ENCODE measurements around the gene TP73. TPM values are rescaled to one million over a fixed set of nuclear protein-coding genes. Genes with fewer than 3 reads are reported as not detected.

Gene TP73
- total and polyA plus RNA-seq, 5 experiments from 2014 or later, result 0.04 to 0.06 TPM; not detected in 3

DNA sequence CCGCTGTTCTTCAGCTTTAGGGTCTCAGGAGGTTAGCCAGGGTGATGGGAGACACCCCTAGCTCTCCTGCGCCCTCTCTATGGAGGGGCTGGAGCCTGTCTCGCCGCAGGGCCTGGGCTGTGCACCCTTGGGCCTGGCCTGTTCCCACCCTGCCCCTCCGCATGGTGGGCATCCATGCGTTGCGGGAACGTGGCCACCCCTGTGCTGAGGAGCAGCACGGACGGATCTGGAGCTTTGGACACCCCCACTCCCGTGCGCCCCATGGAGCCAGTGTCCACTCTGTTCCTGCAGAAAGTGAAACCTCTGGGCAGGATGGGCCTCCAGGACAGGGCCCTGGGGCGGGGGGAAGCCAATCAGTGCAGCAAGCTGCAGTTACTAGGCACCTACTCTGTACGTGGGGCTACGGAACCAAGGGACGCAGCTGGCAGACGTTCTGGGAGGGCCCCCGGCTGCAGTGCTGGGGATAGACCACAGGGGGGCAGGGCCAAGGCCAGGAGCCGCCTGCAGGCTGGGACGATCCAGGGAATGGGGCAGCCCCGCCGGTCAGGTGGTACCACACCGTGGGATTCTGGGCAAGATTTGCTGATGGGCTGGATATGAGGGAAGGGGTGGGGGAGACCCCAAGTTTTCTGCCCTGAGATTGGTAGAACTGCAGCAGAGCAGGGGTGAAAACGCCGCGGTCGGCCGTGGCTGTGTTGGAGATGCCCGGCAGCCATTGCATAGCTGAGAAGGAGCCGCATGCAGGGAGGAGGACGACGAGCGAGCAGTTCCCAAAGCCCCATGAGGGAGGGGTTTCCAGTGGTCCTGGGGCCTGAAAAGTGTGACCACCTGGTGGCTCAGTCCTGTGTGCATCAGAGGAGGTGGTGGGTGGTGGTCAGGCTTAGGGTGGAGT is 43.3 kb downstream of the TP73 start:
- ATAC-seq (peak; percentile 57 to 62), DNase-seq (peak in 4 of 10 donors; percentile 11 to 29 (median 20))
- Mint-ChIP-seq H3K4me1 (peaks cover 0 to 9% (median 4%) of the 10 kb centered on the region in 4 donors), H3K36me3 (no peaks in the 10 kb centered on the region), H3K27ac (no peak overlapping the region), H3K9me3 (no peaks in the 10 kb centered on the region), H3K27me3 (peaks cover 4 to 46% (median 32%) of the 10 kb centered on the region in 5 donors), H3K4me3 (peak overlapping the region in 7 of 10 donors; percentile 7 to 70 (median 37))
- POLR2A ChIA-PET, result no interaction called here

DNA sequence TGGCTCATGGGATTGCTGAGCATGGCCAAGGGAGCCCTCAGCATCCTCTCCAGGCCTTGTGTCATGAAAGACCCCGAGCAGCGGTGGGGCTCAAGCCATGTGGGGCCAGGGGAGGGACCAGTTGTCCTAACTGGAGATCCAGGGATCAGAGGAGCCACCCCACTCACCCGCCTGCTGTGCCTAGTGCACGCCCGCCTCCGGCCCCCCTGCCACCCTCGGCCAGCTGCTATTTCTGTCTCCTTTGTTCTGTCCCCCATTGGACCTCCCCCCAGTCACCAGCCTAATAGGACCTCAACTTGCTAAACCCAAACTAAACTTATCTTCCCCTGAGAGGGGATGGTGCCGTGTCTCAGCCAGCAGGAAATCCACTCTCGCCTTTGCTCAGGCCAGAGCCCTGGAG is 44.4 kb downstream of the TP73 start:
- Mint-ChIP-seq H3K4me3 (no peak overlapping the region), H3K27me3 (peaks cover 4 to 46% (median 32%) of the 10 kb centered on the region in 5 donors), H3K9me3 (no peaks in the 10 kb centered on the region), H3K27ac (no peak overlapping the region), H3K36me3 (no peaks in the 10 kb centered on the region), H3K4me1 (peaks cover 0 to 9% (median 4%) of the 10 kb centered on the region in 4 donors)
- ATAC-seq, result no peak
- no peak for DNase-seq
- POLR2A ChIA-PET, result no interaction called here

GRCh38 chr1:3697104-3697503 is 44.8 kb downstream of the TP73 start:
- ATAC-seq (no peak), DNase-seq (no peak)
- Mint-ChIP-seq H3K27ac (no peak overlapping the region), H3K36me3 (no peaks in the 10 kb centered on the region), H3K4me1 (peaks cover 0 to 9% (median 4%) of the 10 kb centered on the region in 4 donors), H3K4me3 (no peak overlapping the region), H3K27me3 (peaks cover 1 to 46% (median 29%) of the 10 kb centered on the region in 5 donors), H3K9me3 (no peaks in the 10 kb centered on the region)
- POLR2A ChIA-PET, result no interaction called here

DNA sequence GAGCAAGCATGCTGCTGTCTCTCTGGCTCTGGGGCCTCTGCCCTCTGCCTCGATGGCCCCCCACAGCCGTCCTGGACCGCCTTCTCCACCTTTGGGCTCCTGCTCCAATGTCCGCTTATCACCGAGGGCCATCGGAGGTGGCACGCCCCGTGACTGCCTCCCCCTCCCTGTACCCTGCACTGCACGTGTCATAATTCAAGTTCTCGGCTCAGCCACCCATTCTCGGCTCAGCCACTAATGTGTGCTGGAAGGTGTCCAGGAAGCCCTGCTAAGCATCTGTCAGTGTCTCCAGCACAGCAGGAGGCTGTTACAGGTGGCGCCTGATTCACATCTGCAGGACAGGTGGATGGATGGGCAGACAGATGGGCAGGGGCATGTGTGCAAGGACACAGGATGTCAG is 45.5 kb downstream of the TP73 start:
- ATAC-seq (no peak), DNase-seq (no peak)
- no peaks in the 10 kb centered on the region for H3K36me3 Mint-ChIP-seq
- H3K4me3 Mint-ChIP-seq, result no peak overlapping the region
- H3K4me1 Mint-ChIP-seq, result peaks cover 0 to 9% (median 4%) of the 10 kb centered on the region in 4 donors
- no peak overlapping the region for H3K27ac Mint-ChIP-seq
- H3K9me3 Mint-ChIP-seq, result no peaks in the 10 kb centered on the region
- POLR2A ChIA-PET, result no interaction called here
- H3K27me3 Mint-ChIP-seq, result peaks cover 1 to 46% (median 29%) of the 10 kb centered on the region in 5 donors

GRCh38 chr1:3698660-3699408 is 46.5 kb downstream of the TP73 start:
- POLR2A ChIA-PET, result no interaction called here
- DNase-seq (no peak), ATAC-seq (no peak)
- Mint-ChIP-seq H3K36me3 (no peaks in the 10 kb centered on the region), H3K27ac (no peak overlapping the region), H3K4me3 (no peak overlapping the region), H3K27me3 (peaks cover 1 to 46% (median 29%) of the 10 kb centered on the region in 5 donors), H3K9me3 (no peaks in the 10 kb centered on the region), H3K4me1 (peaks cover 0 to 9% (median 6%) of the 10 kb centered on the region in 4 donors)

DNA sequence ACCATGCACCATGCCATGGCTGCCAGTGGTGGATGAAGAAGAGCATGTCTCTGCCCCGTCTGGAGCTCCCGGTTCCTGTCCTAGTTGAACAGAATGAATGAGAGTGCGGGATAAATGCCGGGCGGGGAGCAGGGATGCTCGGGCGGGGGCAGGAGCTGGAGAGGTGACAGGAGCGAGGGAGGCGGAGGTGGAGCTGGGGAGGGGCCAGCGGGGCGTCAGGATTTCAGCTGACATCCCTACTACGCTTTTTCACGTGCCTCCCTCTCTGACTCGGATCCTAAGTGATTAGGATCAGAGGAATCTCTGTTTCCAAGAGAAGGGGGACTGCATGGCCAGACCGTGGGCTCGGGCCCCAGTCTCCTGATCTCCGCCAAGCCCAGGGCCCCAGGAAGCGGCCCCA is 47.3 kb downstream of the TP73 start:
- H3K27me3 Mint-ChIP-seq, result peaks cover 3 to 46% (median 29%) of the 10 kb centered on the region in 5 donors
- H3K4me1 Mint-ChIP-seq, result peaks cover 2 to 15% (median 12%) of the 10 kb centered on the region in 4 donors
- no peak overlapping the region for H3K4me3 Mint-ChIP-seq
- no peaks in the 10 kb centered on the region for H3K36me3 Mint-ChIP-seq
- ATAC-seq (no peak), DNase-seq (no peak)
- no peaks in the 10 kb centered on the region for H3K9me3 Mint-ChIP-seq
- H3K27ac Mint-ChIP-seq, result peak overlapping the region in 1 of 10 donors; percentile 24
- POLR2A ChIA-PET, result no interaction called here

DNA sequence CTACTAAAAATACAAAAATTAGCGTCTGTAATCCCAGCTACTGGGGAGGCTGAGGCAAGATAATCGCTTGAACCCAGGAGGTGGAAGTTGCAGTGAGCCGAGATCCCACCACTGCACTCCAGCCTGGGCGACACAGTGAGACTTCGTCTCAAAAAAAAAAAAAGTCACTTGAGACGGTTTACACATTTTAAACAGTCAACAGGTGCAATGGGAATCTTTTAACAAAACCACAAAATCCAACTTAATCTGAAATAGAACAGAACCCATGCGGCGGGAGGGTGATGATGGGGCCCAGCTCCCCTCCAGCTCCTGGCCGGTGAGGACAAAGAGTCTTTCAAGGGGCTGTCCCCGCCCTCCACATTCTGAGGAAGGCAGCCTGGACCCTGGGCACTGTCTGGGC is 48.3 kb downstream of the TP73 start:
- POLR2A ChIA-PET, result no interaction called here
- H3K36me3 Mint-ChIP-seq, result no peaks in the 10 kb centered on the region

DNA sequence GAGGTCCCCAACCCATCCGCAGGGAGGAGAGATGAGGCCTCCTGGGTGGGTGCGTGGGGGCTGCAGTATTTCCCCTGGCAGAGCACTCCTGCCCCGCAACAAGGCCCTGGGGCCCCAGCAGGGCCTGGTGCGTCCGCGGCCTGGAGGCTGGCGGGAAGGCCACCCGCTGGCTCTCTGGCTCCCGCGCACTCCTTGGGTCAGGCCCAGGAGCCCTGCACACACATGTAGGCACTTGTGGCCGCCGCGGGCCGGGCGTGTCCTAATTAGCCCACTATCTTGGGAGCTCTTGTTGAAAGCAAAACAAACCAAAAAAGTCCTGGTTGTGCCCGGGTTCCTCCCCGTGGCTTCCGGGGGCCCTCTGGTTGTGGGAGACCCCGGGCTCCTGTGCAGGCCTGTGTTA is 50.2 kb downstream of the TP73 start:
- Mint-ChIP-seq H3K36me3 (no peaks in the 10 kb centered on the region), H3K27ac (no peak overlapping the region), H3K4me1 (peaks cover 2 to 9% (median 7%) of the 10 kb centered on the region in 4 donors), H3K27me3 (peaks cover 2 to 24% (median 18%) of the 10 kb centered on the region in 5 donors), H3K9me3 (no peaks in the 10 kb centered on the region), H3K4me3 (no peak overlapping the region)
- POLR2A ChIA-PET, result no interaction called here
- no peak for DNase-seq
- no peak for ATAC-seq

More for the DNA sequence above, 48.3 kb downstream of the TP73 start:
- Mint-ChIP-seq H3K9me3 (no peaks in the 10 kb centered on the region), H3K27ac (no peak overlapping the region), H3K27me3 (peaks cover 3 to 43% (median 28%) of the 10 kb centered on the region in 5 donors), H3K4me1 (peaks cover 2 to 13% (median 10%) of the 10 kb centered on the region in 4 donors), H3K4me3 (no peak overlapping the region)
- no peak for DNase-seq
- ATAC-seq, result no peak

- DNase-seq (no peak), ATAC-seq (no peak)
- POLR2A ChIA-PET, result no interaction called here
- H3K27ac Mint-ChIP-seq, result no peak overlapping the region
- H3K4me3 Mint-ChIP-seq, result peak overlapping the region in 2 of 10 donors; percentile 51 to 59
- peaks cover 2 to 9% (median 7%) of the 10 kb centered on the region in 4 donors for H3K4me1 Mint-ChIP-seq
- no peaks in the 10 kb centered on the region for H3K36me3 Mint-ChIP-seq
- H3K27me3 Mint-ChIP-seq, result peaks cover 2 to 19% (median 15%) of the 10 kb centered on the region in 5 donors
- H3K9me3 Mint-ChIP-seq, result no peaks in the 10 kb centered on the region
These were observed 50.8 kb downstream of the TP73 start for GRCh38 chr1:3702990-3703728.

- Mint-ChIP-seq H3K36me3 (no peaks in the 10 kb centered on the region), H3K27me3 (peaks cover 2 to 18% (median 10%) of the 10 kb centered on the region in 5 donors), H3K4me1 (peaks cover 2 to 9% (median 7%) of the 10 kb centered on the region in 4 donors), H3K9me3 (no peaks in the 10 kb centered on the region), H3K4me3 (peak overlapping the region; percentile 11 to 70 (median 58)), H3K27ac (peak overlapping the region in 5 of 10 donors; percentile 33 to 89 (median 77))
- ATAC-seq (no peak), DNase-seq (no peak)
- POLR2A ChIA-PET, result no interaction called here
These were observed 51.6 kb downstream of the TP73 start for GRCh38 chr1:3703786-3704371.

DNA sequence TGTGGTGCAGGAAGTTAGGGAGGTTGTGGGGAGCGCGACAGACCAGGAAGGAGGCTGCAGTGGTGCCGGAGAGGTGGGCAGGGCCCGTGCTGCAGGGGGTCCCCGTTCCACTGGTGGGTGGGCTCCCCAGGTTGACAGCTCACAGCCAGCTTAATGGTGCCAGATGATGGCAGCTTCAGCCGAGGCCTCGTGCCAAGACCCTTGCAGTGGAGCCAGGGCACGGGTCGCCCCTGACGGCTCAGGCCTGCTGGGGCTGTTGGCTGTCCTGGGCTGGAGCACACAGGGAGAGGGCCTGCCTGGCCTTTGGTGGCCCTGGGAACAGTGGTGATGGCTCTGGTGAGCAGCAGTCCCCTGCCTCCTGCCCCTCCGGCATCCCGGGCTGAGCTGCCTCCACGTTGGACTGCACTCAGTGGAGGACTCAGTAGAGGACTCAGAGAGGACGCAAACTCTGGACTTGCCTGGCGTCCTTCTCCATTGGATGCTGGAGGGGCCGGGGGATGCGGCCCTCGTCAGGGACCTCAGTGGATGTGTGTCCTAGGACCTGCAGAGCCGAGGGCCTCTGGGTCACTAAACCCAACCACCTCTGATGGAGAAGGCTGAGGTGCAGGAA is 53.1 kb downstream of the TP73 start:
- Mint-ChIP-seq H3K9me3 (no peaks in the 10 kb centered on the region), H3K4me3 (no peak overlapping the region), H3K27ac (no peak overlapping the region), H3K27me3 (peaks cover under 1 to 20% (median 4%) of the 10 kb centered on the region in 5 donors), H3K4me1 (peaks cover 2 to 9% (median 7%) of the 10 kb centered on the region in 4 donors), H3K36me3 (no peaks in the 10 kb centered on the region)
- DNase-seq, result no peak
- ATAC-seq, result no peak
- POLR2A ChIA-PET, result no interaction called here
